ENCODE data around the gene LRRC10B.

Gene LRRC10B

DNA sequence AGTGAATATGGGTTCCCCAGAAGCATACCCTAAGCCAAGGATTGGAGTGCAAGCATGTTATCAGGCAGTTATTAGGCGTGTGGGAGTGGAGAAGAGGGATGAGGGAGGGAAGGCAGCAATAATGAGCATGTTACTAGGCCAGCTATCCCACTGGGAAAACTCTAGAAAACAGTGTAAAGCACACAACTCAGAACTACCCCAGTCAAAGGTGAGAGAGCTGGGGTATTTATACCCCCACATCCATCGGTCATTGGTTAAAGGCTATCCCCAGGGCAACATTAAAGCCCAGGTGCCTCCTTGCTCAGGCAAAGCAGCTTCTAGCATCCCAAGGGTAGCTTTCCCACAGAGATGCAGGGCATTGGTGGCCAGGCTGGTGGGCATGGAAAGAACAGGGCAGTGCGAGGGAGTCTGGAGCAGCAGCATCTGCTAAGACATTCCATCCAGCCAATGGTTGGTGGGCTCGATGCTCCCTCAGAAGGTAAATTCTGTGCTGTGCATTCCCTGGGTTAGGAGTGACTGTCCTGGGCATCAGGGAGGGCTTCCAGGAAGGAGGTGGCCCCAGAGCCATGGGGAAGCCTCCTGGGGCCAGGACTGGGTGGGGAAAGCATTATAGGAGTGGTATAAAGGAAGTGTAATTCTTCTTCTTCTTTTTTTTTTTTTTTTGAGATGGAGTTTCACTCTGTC is 21.1 kb upstream of the LRRC10B start:
- no peak for DNase-seq

GRCh38 chr11:61488651-61489291 is 19.8 kb upstream of the LRRC10B start:
- no peak for DNase-seq

DNA sequence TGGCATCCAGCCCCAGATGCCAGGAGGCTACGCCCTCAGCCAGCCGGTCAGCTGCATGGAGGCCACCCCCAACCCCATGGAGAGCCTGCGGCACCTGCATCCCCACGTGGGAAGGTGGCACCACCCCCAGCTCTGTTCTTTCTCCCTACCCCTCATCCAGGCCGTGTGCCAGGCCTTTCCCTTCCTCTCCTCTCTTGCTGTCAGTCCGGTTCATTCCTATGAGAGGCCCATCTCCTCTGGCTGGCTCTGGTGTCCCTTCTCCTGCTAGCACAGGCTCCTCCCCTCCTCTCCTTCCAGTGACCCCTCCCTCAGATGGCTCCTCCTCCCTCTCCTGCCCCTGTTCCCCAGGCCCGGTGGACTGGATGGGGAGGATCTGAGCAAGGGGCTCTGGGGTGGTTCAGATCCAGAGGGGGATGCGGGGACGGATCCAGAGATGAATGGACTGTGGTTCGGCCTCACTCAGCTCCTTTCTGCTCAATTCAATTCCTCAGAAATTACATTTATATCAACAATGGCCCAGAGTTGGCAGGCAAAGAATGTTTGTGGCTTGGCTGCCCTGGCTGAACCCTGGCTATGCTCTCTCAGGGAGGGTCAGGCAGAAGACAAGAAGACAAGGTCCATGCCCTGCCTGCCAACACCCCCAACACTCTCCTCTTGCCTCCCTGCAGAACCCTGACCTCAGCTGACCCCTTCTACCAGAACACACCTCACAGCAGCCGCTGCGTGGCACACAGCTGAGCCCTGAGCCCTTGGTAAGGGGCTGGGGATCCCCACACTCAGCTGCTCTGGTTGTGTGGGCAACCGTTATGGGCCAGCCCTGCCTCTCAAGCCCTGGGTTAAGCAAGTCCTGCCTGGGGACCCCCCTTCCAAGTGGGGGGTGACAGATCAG is 18.5 kb upstream of the LRRC10B start:
- no peak for DNase-seq

DNA sequence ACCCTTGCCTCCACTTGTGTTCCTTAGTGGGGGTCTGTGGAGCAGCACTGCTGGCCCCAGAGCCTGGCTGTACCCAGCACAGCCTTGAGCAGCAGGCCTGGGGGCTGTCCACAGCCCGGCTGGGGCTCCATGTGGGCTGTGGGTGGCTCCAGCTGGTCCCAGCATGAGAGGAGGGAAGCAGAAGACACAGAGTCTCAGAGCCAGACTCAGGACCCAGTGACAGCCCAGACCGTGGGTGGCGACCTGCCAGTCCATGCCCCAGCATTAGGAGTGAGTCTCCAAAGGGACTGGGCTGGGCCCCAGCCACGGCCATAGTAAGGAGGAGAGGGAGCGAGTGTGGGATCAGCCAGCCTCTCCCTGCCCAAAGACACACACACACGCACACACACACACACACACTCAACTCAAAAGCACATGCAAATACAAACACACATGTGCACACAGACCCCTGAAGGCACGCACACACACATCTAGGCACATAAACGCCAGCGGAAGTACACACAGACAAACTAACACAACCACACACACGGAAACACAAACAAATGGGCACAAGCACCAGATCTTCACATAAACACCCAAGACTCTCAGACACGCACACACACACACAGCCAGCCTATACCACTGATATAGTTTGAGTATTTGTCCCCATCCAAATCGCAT is 16.7 kb upstream of the LRRC10B start:
- no peak for DNase-seq

- no peak for DNase-seq
These were observed 14.1 kb upstream of the LRRC10B start for GRCh38 chr11:61494381-61494961.

GRCh38 chr11:61495801-61496601 is 12.5 kb upstream of the LRRC10B start:
- DNase-seq: peak; percentile 38

GRCh38 chr11:61496602-61497400 is 11.7 kb upstream of the LRRC10B start:
- DNase-seq: no peak

DNA sequence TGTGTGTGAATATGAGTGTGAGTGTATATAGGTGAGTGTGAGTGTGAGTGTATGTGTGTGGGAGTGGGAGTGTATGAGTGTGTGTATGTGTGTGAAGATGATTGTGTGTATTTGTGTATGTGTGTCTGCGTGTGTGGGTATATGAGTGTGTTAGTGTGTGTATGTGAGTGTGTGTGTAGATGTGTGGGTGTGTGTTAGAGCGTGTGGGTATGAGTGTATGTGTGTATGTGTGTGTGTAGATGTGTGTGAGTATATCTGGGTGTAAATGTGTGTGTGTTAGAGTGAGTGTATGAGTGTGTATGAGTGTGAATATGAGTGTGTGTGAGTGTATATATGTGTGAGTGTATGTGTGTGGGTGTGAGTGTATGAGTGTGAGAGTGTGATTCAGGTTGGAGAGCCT is 11.1 kb upstream of the LRRC10B start:
- no peak for DNase-seq

- DNase-seq: no peak
These were observed 10.7 kb upstream of the LRRC10B start for GRCh38 chr11:61497876-61498275.

DNA sequence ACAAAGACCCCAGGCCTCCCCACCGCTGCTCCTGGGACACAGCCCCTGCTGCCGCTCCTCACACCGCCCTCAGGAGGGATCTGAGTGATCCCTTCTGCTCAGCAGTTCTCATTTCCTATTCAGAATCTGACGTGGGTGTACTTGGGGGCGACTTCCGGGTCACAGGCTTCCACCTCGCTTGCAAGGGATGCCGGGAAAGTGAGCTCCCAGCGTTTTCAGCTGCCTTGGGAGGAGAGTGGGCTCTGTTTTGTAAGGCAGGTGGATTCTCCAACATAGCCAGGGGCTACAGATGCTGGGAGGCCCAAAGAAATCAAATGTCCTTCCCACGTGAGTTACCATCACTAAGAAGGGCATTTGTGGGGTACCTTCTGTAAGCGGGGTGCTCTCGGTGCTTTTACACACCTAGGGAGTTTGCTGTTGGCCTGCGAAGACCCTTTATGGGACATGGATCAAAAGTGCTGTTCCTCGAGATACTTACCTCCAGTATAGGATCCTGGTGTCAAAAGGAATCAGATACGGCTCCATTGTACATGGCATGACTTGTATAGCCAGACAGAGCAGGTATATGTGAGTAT is 9.7 kb upstream of the LRRC10B start:
- DNase-seq: no peak

DNA sequence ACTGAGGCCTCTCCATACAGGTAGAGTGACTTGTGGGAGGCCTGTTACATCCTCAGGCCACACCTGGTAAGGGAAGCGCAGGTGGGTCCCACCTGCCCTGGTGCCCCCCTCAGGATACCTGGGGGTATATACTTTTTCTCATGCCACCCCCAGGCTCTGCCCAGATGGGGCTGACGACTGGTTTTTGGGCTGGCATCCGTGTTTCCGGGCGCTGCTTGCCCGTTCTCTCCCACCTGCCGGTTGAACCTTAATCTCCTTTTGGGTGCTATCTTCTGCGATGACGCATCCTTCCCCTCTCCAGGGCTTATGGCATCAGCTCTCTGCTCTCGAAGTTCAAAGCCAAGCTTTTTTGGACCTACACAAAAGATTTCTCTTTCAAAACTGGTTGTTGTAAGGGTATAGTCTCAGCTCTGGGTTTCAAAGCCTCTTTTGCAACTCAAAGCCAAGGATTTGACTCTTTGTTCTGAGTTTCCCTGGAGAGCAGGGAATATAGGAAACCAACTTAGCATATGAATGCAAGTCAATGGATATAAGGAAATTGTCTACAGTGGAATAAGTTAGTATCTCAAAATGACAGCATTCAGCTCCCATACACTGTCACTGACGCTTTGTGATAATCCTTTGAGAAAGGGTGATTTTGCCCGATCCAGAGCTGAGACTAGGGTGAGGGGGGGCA is 8.6 kb upstream of the LRRC10B start:
- DNase-seq: no peak

GRCh38 chr11:61502522-61502921 is 6.0 kb upstream of the LRRC10B start:
- no peak for DNase-seq

- DNase-seq: no peak
These were observed 5.3 kb upstream of the LRRC10B start for GRCh38 chr11:61503135-61503770.

DNA sequence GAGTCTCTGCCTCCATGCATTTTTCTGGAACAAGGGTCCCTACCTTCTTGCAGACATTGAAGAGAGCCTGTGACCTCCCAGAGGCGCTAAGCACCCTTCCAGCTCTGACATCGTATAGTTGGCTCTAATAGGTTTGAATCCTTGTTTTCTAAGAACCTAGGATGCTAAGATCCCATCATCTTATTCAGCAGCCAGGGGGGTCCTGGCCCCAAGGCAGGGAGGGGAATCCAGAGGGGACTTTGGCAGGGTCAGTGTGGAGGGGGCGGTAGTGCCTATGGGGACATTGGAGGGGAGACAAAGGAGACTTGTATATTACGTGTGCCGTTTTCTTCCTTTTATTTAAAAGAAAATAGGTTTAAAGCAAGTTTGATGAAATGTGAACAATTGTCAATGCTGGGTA is 3.4 kb upstream of the LRRC10B start:
- no peak for DNase-seq

DNA sequence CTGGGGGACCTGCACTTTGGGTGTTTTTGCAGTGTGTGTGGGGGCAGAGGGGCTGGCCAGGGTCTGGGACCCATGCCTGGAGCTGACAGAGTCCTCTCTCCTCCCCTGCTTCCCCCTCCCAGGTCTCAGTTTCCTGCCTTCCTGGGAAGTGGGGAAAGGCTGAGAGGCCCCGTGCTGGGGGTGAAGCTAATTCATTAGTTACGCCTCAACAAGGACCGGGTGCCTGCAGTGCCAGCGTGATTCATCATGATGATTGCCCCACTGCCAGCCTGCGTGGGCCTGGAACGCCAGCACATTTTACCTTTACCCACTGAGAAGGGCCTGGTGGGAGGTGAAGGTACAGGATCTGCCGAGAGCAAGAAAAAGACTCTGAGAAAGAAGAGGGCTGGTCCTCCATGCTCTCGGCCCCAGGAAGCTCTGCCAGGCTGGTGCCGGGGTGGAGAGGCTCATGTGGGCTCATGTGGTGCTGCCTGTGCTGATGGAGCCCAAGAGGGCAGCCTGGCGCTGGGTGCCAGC is 2.9 kb upstream of the LRRC10B start:
- DNase-seq: no peak

DNA sequence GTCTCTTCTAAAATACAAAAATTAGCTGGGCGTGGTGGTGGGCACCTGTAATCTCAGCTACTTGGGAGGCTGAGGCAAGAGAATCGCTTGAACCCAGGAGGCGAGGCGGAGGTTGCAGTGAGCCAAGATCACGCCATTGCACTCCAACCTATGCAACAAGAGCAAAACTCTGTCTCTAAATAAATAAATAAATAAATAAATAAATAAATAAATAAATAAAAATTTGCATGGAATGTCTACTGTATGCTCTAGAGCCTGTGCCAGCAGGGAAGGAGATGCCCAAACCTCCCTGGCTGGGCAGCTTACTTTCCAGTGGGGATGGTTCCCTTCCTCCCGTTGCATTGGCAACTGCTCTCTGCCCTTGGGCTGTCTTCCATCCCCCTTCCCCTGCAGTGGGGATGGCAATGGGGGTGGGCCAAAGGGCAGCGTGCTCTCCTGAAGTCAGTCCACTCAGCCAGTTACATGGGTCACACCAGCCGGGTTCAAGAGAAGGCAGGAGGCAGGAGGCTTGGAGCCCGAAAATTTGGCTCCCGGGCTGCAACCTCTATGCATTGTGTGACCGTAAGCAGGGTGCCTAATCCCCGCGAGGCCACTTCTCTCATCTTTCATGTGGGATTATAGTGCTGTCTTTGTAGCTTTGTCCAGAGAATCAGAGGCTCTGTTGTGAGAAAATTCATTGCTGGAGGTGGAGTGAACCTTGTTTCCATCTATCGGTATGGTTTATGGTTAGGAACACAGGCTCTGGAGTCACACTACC is 1.4 kb upstream of the LRRC10B start:
- no peak for DNase-seq

- DNase-seq: peak; percentile 82
These were observed 787 bp downstream of the LRRC10B start for GRCh38 chr11:61509043-61510029.
